ENCODE data around the gene SMIM22.

SMIM22 gene

GRCh38 chr16:4795181-4795827, at the start of gene SMIM22:
Gene SMIM22, plus strand, starts transcription at chr16:4795369. Its CDS starts 366 bp downstream, at chr16:4795735.
- DNase-seq (ENCODE audit: low read depth): no peak

DNA sequence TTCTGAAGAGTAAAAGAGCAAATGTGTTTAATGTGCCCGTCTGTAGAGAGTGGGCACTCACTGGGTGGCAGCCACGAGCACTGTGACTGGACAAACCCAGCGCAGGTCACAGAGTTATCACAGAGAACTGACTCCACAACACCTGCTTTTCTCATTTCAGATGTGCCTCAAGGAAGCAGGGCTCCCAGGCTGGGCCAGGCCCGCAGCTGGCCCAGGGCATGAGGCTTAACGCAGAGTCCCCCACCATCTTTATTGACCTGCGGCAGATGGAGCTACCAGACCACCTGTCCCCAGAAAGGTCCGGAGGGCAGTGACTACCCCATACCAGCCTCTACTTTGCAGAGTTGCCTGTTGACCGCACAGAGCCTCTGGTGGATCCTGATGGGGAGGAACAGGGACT, 49.0 kb upstream of the SMIM22 start:
- DNase-seq (ENCODE audit: low read depth): no peak

DNA sequence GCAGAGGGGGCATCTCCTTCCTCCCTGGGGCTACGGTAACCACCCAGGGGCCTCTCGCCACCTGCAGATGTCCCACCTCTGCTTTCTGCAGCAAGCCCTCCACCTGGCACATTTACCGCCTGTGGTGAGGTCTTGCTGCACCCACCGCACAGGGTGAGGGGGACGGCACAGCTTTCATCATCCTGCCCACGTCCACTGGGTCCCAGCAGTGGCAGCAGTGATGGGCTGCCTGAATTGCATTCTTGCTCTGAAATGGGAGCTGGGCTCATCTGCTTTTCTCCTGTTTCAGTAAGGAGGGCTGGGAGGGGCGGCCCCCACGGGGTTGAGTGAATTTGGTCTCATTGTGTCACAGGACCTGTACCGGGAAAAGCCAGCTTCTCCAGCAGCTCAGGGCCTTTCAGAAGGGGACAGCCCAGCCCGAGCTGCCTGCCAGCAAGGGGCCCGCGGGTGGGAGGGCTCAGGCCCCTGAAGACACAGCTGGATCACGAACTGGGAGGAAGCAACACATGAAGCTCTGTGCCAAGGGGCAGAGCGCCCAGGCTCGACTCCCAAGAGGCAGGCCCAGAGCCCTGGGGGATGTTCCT, 48.1 kb upstream of the SMIM22 start:
- no peak for DNase-seq (ENCODE audit: low read depth)

DNA sequence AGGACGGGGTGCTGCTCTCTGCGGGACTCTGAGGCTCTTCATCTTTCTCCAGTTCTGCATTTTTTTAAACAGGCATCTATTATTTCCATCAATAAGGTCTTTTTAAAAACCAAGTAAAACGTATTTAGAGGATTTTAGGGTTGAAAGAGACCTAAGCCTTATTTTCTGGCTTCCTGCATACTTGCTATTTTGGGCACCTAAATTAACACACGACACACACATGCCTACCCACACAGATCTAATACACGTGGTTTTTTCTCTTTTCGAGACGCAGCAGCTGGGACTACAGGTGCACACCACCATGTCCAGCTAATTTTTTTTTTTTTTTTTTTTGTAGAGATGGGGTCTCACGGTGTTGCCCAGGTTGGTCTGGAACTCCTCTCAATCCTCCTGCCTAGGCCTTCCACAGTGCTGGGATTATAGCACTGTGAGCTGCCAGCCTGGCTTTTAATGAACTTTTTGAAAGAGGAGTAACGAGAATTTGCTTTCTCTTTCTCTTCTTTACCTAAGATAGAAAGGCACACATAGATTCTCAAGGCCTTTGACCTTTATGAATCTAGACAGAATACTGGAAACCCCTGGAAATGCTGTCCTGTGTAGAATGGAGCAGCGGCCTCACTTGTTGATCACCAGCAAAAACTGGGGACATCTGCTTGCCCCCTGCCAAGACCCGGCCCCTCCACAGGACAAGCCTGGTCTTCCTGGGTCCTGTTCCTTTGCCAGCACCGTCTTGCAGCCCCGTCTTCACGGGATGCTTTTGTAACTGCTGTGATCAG, 47.1 kb upstream of the SMIM22 start:
- no peak for DNase-seq (ENCODE audit: low read depth)

- DNase-seq (ENCODE audit: low read depth): no peak
Measured at GRCh38 chr16:4748682-4749411, 46.3 kb upstream of the SMIM22 start.

DNA sequence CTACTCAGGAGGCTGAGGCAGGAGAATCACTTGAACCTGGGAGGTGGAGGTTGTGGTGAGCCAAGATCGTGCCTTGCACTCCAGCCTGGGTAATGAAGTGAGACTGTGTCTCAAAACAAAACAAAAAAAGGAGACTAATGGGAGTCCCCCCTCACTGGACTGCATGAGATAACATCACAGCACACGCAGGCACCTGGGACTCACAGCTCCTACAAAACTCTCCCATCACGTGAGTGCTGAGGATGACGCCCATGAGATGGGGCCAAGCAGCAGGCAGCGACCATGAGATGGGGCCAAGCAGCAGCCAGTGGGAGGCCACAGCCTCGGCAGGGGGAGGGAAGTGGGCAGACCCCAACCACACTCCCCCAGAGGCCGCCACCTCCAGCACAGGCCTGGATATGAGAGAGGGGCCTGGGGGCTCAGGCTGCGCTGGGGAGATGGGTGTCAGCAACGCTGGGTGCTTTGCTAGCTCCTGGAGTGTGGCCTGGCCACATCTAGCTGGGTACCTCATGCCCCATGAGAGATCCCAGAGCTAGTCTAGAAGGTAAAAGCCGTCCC, 45.4 kb upstream of the SMIM22 start:
- no peak for DNase-seq (ENCODE audit: low read depth)

DNA sequence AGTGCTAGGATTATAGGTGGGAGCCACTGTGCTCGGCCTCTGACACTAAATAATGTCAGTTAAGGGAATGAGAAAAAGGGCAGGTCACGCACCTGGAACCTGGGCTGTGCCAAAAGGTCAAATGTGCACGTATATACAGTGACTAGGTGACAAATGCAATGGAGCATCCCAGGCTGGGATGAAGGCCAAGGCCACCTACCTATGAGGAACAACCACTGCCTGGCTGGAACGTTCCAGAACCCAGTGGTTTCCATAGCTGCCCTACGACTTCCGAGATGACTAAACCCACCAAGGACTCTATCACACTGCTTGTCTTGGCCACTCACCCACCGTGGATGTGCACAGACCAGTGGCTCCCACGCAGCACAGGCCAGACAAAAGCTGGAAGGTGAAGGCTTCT, 44.3 kb upstream of the SMIM22 start:
- no peak for DNase-seq (ENCODE audit: low read depth)

DNA sequence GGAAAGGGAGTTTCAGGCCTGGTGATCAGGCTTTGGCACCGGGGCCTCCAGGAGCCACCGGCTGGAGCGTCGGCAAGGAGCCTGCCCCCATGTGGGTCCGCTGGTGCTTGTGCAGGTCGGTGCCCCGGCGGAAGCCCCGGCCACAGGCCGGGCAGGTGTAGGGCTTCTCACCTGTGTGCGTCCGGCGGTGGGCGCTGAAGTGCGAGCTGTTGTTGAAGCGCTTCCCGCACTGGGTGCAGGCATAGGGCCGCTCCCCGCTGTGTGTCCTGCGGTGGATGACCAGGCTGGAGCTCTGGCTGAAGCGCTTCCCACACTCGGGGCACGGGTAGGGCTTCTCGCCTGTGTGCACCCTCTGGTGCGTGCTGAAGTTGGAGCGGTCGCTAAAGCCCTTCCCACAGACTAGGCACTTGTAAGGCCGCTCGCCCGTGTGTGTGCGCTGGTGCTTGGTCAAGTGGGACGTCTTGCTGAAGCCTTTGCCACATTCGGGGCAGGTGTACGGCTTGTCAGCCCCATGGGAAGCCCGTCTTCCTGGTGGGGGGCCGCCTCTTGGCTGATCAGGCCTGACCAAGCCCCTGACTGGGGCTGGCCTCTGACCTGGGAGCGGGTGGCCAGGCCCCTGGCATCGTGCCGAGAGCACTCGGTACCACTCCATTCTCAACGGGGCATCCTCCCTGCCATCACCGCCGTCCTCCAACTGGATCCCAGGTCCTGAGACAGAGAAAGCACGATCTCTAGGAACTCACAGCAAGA, 42.6 kb upstream of the SMIM22 start:
- DNase-seq (ENCODE audit: low read depth): no peak

DNA sequence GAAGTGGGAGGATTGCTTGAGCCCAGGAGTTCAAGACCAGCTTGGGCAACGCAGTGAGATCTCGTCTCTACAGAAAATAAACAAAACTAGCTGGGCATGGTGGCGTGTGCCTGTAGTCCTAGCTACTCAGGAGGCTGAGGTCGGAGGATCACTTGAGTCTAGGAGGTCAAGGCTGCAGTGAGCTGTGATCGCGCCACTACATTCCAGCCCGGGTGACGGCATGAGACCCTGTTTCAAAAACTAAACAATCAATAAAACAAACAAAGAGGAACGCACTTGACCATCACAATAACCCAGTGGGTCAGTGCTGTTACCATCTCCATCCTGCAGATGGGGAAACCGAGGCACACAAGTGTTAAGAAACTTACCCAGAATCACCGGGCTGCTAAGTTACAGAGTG, 41.9 kb upstream of the SMIM22 start:
- no peak for DNase-seq (ENCODE audit: low read depth)

- DNase-seq (ENCODE audit: low read depth): no peak
Measured at GRCh38 chr16:4754865-4755264, 40.3 kb upstream of the SMIM22 start.

GRCh38 chr16:4755687-4756086, 39.5 kb upstream of the SMIM22 start:
- no peak for DNase-seq (ENCODE audit: low read depth)

DNA sequence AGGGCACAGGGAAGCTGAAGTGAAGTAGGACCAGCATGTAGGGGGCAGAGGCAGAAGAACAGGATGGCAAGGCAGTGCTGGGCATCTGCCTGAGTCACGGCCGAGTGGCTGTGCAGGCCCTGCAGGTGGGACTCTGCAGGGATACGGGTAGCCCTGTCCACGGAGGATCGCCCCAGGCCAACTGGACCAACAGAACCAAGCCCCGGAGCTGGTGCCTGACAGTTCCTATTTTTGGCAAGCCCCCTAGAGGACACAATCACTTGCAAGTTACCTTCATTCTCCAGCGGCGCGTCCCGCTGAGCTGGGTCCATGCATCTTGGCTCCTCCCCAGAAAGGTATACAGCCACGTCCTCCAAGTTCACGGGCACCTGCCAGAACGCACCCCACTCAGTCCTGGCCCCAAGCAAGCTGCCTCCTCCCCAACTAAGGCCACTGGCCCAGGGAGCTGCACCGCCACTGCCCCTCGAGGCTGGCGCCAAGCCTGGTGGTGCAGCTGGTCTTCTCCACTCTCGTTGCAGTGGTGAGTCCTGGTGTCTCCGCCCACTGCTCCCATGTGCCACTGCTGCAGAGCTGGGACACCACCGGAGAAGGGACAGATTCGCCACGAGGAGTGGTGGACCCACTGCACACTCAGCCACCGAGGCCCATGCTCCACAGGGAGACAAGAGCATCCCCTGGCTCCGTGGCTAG, 34.8 kb upstream of the SMIM22 start:
- DNase-seq (ENCODE audit: low read depth): no peak

DNA sequence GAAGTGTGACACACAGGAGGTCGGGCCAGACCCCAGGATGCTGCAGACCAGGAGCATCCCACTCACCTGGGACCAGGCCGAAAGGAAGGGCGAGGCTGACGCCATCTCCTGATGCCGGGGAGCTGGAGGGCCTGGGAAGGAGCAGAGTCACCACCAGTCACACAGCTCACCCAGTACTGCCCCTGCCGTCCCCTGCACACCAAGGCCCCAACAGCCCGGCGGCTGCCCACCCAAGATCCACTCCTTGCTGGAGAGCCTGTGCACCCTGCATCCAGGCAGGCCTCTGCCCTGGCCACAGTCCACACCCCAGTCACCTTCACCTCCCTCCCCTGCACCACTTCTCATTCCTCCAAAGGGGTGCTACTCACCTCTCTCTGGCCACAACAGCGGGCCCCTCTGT, 33.0 kb upstream of the SMIM22 start:
- no peak for DNase-seq (ENCODE audit: low read depth)

DNA sequence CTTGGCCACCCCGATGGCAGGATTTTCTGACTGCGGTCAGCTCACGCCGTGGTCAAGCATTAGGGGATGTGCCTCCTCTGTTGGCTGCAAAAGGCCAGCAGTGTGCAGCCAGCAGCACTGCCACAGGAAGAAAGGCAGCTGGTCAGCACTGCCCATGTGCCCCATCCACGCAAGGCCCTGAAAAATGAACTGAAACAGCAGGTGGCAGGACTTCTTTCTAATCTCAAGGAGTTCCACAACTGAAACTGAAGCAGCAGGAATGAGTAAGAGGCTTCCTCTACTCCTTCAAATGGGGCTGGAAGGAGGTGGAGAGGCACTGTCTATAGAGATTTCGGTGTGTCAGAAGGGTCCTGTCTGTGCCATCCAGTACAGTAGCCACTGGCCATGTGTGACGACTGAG, 31.4 kb upstream of the SMIM22 start:
- no peak for DNase-seq (ENCODE audit: low read depth)

GRCh38 chr16:4765511-4766474, 29.4 kb upstream of the SMIM22 start:
- no peak for DNase-seq (ENCODE audit: low read depth)

GRCh38 chr16:4766875-4767628, 28.1 kb upstream of the SMIM22 start, which contains the start of gene ZNF500:
Gene ZNF500, minus strand, starts transcription at chr16:4767162. Its CDS starts 1,184 bp downstream, at chr16:4765978.
- peak; percentile 95 for DNase-seq (ENCODE audit: low read depth)

GRCh38 chr16:4767872-4768548, 27.2 kb upstream of the SMIM22 start:
- no peak for DNase-seq (ENCODE audit: low read depth)

GRCh38 chr16:4768549-4769305, 26.4 kb upstream of the SMIM22 start:
- peak; percentile 69 for DNase-seq (ENCODE audit: low read depth)
